MM.1S (cell line): ENCODE data around the gene VPS45.

Source experiments
- EZH2 ChIP-seq: fragments of 300-600 bp; sonication (generic); optimal IDR thresholded peaks from 2 replicates; pipeline ENCODE3; 2017; ENCODE audit warnings: low read depth, mild to moderate bottlenecking, antibody characterized with exemption, low read length, mixed read lengths
- EZH2phosphoT487 ChIP-seq: fragments of 300-600 bp; sonication (generic); IDR thresholded peaks from 2 replicates; pipeline ENCODE4 v1.6.1; 2018; ENCODE audit warnings: antibody characterized with exemption, low read length
- TF ChIP-seq, protein P1 (sequence below): fragments of 300-600 bp; sonication (generic); IDR thresholded peaks from 2 replicates; pipeline ENCODE4 v1.5.1; 2016; ENCODE audit warnings: antibody characterized with exemption, low read length, mixed read lengths

DNA sequence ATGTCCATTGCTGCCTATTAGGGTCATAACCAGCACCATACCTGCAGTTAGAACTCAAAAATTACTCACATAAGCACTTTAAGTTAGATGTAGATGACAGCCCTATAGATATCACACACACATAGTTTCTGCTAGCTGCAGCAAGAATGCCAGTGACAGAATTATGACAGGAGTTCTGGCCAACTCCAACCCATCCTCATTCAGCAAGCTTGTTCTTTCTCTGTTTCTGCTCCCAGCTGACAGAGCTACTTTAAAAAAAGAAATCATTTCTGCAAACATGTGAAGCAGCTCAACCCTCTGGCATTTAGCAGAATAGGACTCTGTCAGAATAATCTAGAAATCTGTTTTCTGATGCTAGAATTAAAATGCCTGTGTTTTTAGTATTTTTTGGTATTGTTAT lies 33.2 kb upstream of the VPS45 start:
- TF ChIP-seq, protein P1, sequence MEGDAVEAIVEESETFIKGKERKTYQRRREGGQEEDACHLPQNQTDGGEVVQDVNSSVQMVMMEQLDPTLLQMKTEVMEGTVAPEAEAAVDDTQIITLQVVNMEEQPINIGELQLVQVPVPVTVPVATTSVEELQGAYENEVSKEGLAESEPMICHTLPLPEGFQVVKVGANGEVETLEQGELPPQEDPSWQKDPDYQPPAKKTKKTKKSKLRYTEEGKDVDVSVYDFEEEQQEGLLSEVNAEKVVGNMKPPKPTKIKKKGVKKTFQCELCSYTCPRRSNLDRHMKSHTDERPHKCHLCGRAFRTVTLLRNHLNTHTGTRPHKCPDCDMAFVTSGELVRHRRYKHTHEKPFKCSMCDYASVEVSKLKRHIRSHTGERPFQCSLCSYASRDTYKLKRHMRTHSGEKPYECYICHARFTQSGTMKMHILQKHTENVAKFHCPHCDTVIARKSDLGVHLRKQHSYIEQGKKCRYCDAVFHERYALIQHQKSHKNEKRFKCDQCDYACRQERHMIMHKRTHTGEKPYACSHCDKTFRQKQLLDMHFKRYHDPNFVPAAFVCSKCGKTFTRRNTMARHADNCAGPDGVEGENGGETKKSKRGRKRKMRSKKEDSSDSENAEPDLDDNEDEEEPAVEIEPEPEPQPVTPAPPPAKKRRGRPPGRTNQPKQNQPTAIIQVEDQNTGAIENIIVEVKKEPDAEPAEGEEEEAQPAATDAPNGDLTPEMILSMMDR: no peak
- TF ChIP-seq EZH2 (no peak), EZH2phosphoT487 (no peak)
